SK-N-MC (cell line): ENCODE measurements around the gene PDE1C.
A peak's percentile ranks its signal among the peaks of the same experiment; 100 is the strongest.

ENCODE experiments used
- DNase-seq: peaks from one replicate; pipeline ENCODE4 v3.0.0-alpha.2; 2011; ENCODE audit warnings: low read depth, low spot score
- H3K27ac ChIP-seq: fragments of 200-600 bp; sonication (generic); 2 replicates; pipeline ENCODE4 v1.5.1; 2016; ENCODE audit warnings: mixed run types
- H3K36me3 ChIP-seq: fragments of 200-600 bp; sonication (generic); 2 replicates; pipeline ENCODE4 v1.6.1; 2017; ENCODE audit warnings: antibody characterized with exemption, low read length, mixed read lengths; ENCODE audit not compliant: insufficient read depth
- H3K4me3 ChIP-seq: fragments of 200-600 bp; sonication (generic); 2 replicates; pipeline ENCODE4 v1.5.1; 2016
- H3K9ac ChIP-seq: fragments of 200-600 bp; sonication (generic); 2 replicates; pipeline ENCODE4 v1.8.0; 2017; ENCODE audit warnings: mixed run types, mixed read lengths; ENCODE audit not compliant: insufficient read length
- H3K9me3 ChIP-seq: fragments of 200-600 bp; sonication (generic); 2 replicates; pipeline ENCODE4 v1.6.1; 2017; ENCODE audit warnings: low read depth, mild to moderate bottlenecking, antibody characterized with exemption, low read length, moderate library complexity, mixed read lengths
- EZH2 ChIP-seq: fragments of 200-600 bp; sonication (generic); IDR thresholded peaks from one replicate; pipeline ENCODE4 v1.6.1; 2017; ENCODE audit warnings: antibody characterized with exemption
- FOXP2 ChIP-seq: optimal IDR thresholded peaks from 2 replicates; pipeline ENCODE3; 2011; ENCODE audit warnings: mild to moderate bottlenecking, moderate library complexity; ENCODE audit not compliant: insufficient read depth; ENCODE audit errors: extremely low read length, control extremely low read depth
- POLR2AphosphoS5 ChIP-seq: IDR thresholded peaks from 2 replicates; pipeline ENCODE4 v1.6.1; 2012; ENCODE audit warnings: mild to moderate bottlenecking, low read depth, low read length, borderline replicate concordance

The PDE1C gene

DNA sequence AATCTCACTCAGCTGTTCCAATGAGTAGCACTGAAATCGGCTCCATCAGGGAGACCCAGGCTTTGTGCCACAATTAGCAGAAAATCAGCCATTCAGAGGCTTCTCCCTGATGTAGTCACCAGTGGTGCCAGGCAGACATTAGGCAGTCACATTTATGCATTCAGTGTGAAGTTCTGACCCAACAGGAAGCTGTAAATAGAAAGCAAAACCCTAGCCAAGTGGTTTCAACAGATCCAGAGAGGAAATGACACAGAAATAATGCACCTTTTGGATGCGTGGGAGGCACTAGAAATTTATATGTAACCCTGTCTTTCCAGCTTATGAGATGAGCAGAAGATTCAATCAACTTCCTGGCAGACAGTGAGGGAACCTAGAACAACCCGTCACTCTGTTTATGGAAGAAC lies 186.4 kb downstream of the PDE1C start:
- no peak overlapping the region for H3K9ac ChIP-seq
- DNase-seq: no peak
- H3K9me3 ChIP-seq: no peaks in the 10 kb centered on the region
- H3K36me3 ChIP-seq: no peaks in the 10 kb centered on the region
- peak overlapping the region; percentile 24; the same call in 1 of the 2 replicates for H3K4me3 ChIP-seq
- H3K27ac ChIP-seq: peak overlapping the region; percentile 64; the same call in 1 of the 2 replicates
- TF ChIP-seq FOXP2: no peak
- no peak for TF ChIP-seq POLR2AphosphoS5
- no peak for TF ChIP-seq EZH2

GRCh38 chr7:31882187-31882586 lies 188.0 kb downstream of the PDE1C start:
- TF ChIP-seq FOXP2: no peak
- no peak for TF ChIP-seq EZH2
- no peak for TF ChIP-seq POLR2AphosphoS5
- no peak for DNase-seq
- Histone ChIP-seq H3K4me3 (no peak overlapping the region), H3K36me3 (no peaks in the 10 kb centered on the region), H3K9ac (no peak overlapping the region), H3K9me3 (no peaks in the 10 kb centered on the region), H3K27ac (no peak overlapping the region)

- no peak overlapping the region for H3K4me3 ChIP-seq
- no peaks in the 10 kb centered on the region for H3K9me3 ChIP-seq
- TF ChIP-seq POLR2AphosphoS5: no peak
- TF ChIP-seq EZH2: no peak
- TF ChIP-seq FOXP2: no peak
- no peak overlapping the region for H3K9ac ChIP-seq
- DNase-seq: no peak
- no peak overlapping the region for H3K27ac ChIP-seq
- H3K36me3 ChIP-seq: no peaks in the 10 kb centered on the region
Measured at GRCh38 chr7:31878875-31879274, 191.3 kb downstream of the PDE1C start.

GRCh38 chr7:31875424-31875823 lies 194.8 kb downstream of the PDE1C start:
- peak overlapping the region; percentile 46; the same call in 1 of the 2 replicates for H3K4me3 ChIP-seq
- H3K36me3 ChIP-seq: no peaks in the 10 kb centered on the region
- no peaks in the 10 kb centered on the region for H3K9me3 ChIP-seq
- TF ChIP-seq EZH2 (no peak), POLR2AphosphoS5 (peak; percentile 38; the same call in 1 of the 2 replicates), FOXP2 (no peak)
- no peak overlapping the region for H3K9ac ChIP-seq
- peak overlapping the region; percentile 57; the same call in 1 of the 2 replicates for H3K27ac ChIP-seq
- DNase-seq: no peak

DNA sequence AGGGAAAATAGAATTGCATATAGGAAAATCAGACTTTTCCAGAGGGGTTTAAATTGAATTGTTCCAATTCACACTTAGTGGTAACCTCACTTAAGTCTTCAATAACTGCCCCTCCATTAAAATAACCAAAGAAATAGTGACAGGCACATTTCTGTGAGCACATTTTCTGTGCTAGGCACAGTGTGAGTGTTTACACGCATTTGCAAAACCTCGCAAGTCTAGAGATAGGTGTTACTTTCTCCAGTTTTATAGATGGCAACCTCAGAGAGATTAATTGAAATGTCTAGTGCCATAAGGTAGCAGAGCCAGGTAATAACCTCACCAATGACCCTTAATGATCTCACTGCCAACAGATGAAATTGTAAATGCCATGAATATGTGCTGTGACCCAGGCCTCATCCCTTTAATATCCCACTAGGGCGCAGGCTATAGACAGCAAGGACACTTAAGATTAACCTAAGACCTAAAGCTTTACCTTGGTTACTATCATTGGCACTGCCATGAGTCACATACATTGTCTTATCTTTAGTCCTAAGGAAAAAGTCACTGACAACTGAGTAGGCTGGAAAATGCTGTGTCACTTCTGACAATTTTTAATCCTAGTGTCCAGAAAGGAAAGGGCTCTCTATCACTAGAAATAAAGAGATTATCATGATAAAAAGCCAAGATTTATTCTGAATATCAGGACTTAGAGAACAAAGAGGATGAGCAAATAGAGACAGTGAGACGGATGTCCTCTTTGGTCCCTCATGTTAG lies 195.4 kb downstream of the PDE1C start:
- no peak for TF ChIP-seq EZH2
- no peak for TF ChIP-seq FOXP2
- TF ChIP-seq POLR2AphosphoS5: no peak
- no peak overlapping the region for H3K9ac ChIP-seq
- DNase-seq: no peak
- peak overlapping the region; percentile 46; the same call in 1 of the 2 replicates for H3K4me3 ChIP-seq
- no peaks in the 10 kb centered on the region for H3K9me3 ChIP-seq
- no peaks in the 10 kb centered on the region for H3K36me3 ChIP-seq
- H3K27ac ChIP-seq: peak overlapping the region; percentile 57; the same call in 1 of the 2 replicates

DNA sequence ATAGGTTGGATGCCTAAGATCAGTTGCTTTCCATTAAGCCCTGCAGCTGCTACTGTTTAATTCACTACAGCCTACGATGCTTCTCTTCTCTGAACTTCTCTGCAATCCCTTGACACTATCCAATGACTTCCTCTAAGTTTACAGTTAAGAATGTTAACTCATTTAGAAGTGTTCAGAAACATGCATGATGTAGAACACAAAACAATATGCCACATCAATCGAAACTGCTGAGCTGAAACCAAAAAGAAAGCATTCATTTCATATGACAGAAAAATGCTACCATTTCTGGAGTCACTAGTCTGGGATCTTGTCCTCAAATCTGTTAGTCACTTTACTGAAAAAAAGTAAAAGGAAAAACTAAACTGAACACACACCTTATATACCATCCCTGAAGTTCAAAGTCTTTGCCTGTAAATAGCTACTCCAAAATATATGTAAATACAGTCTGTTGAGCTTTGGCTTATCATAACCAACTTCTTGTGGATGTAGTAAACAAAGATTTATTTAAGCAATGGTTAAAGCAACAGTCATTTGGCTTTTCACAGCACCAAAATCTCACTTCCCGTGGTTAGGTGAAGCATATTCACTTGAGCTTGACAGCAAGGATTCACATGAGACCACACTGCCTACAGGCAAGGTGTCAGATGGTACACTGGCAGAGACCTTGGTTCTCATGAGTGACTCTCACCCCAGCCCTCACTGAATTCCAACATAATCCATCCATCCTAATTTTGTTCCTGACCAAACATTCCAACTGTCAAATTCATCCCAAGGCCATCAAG lies 196.2 kb downstream of the PDE1C start:
- Histone ChIP-seq H3K4me3 (no peak overlapping the region), H3K36me3 (no peaks in the 10 kb centered on the region), H3K27ac (no peak overlapping the region), H3K9me3 (no peaks in the 10 kb centered on the region), H3K9ac (no peak overlapping the region)
- DNase-seq: no peak
- TF ChIP-seq EZH2 (no peak), FOXP2 (no peak), POLR2AphosphoS5 (no peak)

DNA sequence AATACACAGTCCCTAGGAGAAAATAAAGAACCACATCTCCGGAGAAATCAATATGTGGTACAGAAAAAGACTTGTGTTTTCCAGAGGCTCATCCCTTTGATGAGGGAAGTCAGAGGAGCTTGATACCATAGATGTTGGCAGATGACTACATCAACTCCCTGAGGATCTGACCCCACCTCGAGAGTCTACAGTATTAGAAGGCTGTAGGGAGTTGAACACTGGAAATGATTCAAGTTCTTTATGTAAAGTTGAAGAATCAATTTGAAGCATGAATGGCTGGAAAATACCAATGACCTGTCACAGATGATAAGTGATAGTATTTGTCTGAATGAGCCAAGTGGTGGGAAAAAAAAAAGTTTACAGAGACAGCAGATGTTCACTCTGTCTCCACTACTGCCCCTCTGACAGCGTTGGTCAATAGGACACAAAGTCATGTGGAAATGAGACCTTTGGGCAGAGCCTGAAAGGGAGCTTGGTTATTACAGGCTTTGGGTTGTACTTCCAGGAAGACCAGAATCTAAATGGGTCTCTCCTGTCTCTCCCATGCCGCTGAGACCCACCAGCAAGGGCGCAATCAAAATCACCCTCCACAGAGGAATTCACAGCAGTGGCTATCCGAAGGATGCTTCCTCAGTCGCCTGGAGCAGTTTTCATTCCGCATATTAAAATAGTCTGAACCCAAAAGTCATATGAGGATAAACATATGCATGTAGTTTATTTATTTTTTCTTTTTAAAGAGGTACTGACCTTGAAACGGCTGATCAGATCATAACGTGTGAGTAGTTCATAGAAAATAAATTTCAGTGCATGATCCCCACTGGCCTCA lies 197.4 kb downstream of the PDE1C start:
- TF ChIP-seq FOXP2: no peak
- no peak for TF ChIP-seq EZH2
- TF ChIP-seq POLR2AphosphoS5: no peak
- Histone ChIP-seq H3K36me3 (no peaks in the 10 kb centered on the region), H3K4me3 (peak overlapping the region; percentile 23; the same call in 1 of the 2 replicates), H3K9ac (no peak overlapping the region), H3K9me3 (no peaks in the 10 kb centered on the region), H3K27ac (no peak overlapping the region)
- no peak for DNase-seq

- Histone ChIP-seq H3K36me3 (no peaks in the 10 kb centered on the region), H3K9me3 (no peaks in the 10 kb centered on the region), H3K9ac (no peak overlapping the region), H3K27ac (no peak overlapping the region), H3K4me3 (no peak overlapping the region)
- no peak for DNase-seq
- TF ChIP-seq EZH2 (no peak), FOXP2 (no peak), POLR2AphosphoS5 (no peak)
Measured at GRCh38 chr7:31864646-31865045, 205.6 kb downstream of the PDE1C start.
